PC-3 (cell line): ENCODE results near the gene NBDY. TPM values are rescaled to one million over a fixed set of nuclear protein-coding genes. Genes with fewer than 3 reads are reported as not detected.
"Not testable (repeated sequence)": the region's sequence is repeated elsewhere in the genome, so short reads cannot be mapped to it uniquely, and the experiment has no call there.

Source experiments
- ATAC-seq: fragments of 200-7000 bp; cut with Tn5 transposase; 2 replicates; pipeline ENCODE4 v1.9.1; 2020; ENCODE audit warnings: mild to moderate bottlenecking, moderate library complexity
- BruUV-seq: library from RNA; stranded (reverse); fragments of 400-500 nt; replicated peaks from 2 replicates; lab custom pipeline; 2021; lab: Mats Ljungman, UMichigan
- CTCF ChIA-PET: fragments of 300-600 bp; sonication (Branson Sonifier 250); formaldehyde crosslinking; loops from one replicate; lab custom pipeline; 2022; ENCODE audit warnings: antibody characterized with exemption; lab: Charles Lee
- POLR2A ChIA-PET: fragments of 300-600 bp; sonication (Branson Sonifier 250); formaldehyde crosslinking; loops from one replicate; lab custom pipeline; 2022; ENCODE audit warnings: antibody characterized with exemption; ENCODE audit not compliant: unreplicated experiment; lab: Charles Lee
- DNase-seq: peaks from one replicate; pipeline ENCODE4 v3.0.0-alpha.2; 2015
- H2AFZ ChIP-seq: fragments of 300-600 bp; sonication (generic); 2 replicates; pipeline ENCODE4 v1.6.0; 2016; ENCODE audit warnings: antibody characterized with exemption, low read length
- H3F3A ChIP-seq: fragments of 300-600 bp; sonication (generic); one replicate; pipeline ENCODE4 v1.6.0; 2017; ENCODE audit warnings: antibody characterized with exemption, low read length, control low read depth, mild to moderate bottlenecking; ENCODE audit not compliant: unreplicated experiment
- H3K27ac ChIP-seq: fragments of 300-600 bp; sonication (generic); 2 replicates; pipeline ENCODE4 v1.5.1; 2016; ENCODE audit warnings: mild to moderate bottlenecking, low read length
- H3K27me3 ChIP-seq: fragments of 300-600 bp; sonication (generic); 2 replicates; pipeline ENCODE4 v1.6.1; 2016; ENCODE audit warnings: low read length, mixed read lengths
- H3K36me3 ChIP-seq: fragments of 300-600 bp; sonication (generic); 2 replicates; pipeline ENCODE4 v1.6.1; 2016; ENCODE audit warnings: low read depth, mixed run types, low read length, mixed read lengths
- H3K4me1 ChIP-seq: fragments of 300-600 bp; sonication (generic); 2 replicates; pipeline ENCODE4 v1.5.1; 2016; ENCODE audit warnings: low read length; ENCODE audit not compliant: insufficient read depth
- H3K4me2 ChIP-seq: fragments of 300-600 bp; sonication (generic); 2 replicates; pipeline ENCODE4 v1.6.0; 2016; ENCODE audit warnings: low read length
- H3K4me3 ChIP-seq: fragments of 300-600 bp; sonication (generic); 2 replicates; pipeline ENCODE4 v1.5.1; 2016; ENCODE audit warnings: mild to moderate bottlenecking, low read length, mixed read lengths
- H3K79me2 ChIP-seq: fragments of 300-600 bp; sonication (generic); 2 replicates; pipeline ENCODE4 v1.6.1; 2017; ENCODE audit warnings: low read length, mixed read lengths
- H3K9ac ChIP-seq: fragments of 300-600 bp; sonication (generic); 2 replicates; pipeline ENCODE4 v1.6.0; 2016; ENCODE audit warnings: mild to moderate bottlenecking, low read length
- H3K9me2 ChIP-seq: fragments of 300-600 bp; sonication (generic); replicated peaks from 2 replicates; pipeline ENCODE4 v1.6.1; 2016; ENCODE audit warnings: mixed run types, low read length, mixed read lengths
- H3K9me3 ChIP-seq: fragments of 300-600 bp; sonication (generic); 2 replicates; pipeline ENCODE4 v1.6.1; 2016; ENCODE audit warnings: low read length, mixed read lengths
- H4K20me1 ChIP-seq: fragments of 300-600 bp; sonication (generic); 2 replicates; pipeline ENCODE4 v1.6.1; 2016; ENCODE audit warnings: low read length, mixed read lengths
- EZH2 ChIP-seq: fragments of 300-600 bp; sonication (generic); IDR thresholded peaks from one replicate; pipeline ENCODE4 v1.6.1; 2017; ENCODE audit warnings: antibody characterized with exemption, mild to moderate bottlenecking, low read length; ENCODE audit not compliant: unreplicated experiment
- EZH2phosphoT487 ChIP-seq: fragments of 300-600 bp; sonication (generic); IDR thresholded peaks from 2 replicates; pipeline ENCODE4 v1.6.1; 2018; ENCODE audit warnings: mild to moderate bottlenecking, antibody characterized with exemption, low read length, borderline replicate concordance
- intact Hi-C: fragments of 100-400 bp; cut with micrococcal nuclease; formaldehyde crosslinking; loops from 2 replicates; pipeline ENCODE4 v1.9.0; 2023
- total RNA-seq: library from RNA; depleted of rRNA; stranded (reverse); fragments of >200 nt; gene quantifications from 2 replicates; pipeline ENCODE4 v1.2.3, GENCODE V29; 2014
- TF ChIP-seq, protein P1 (sequence below): fragments of 300-600 bp; sonication (generic); conservative IDR thresholded peaks from 2 replicates; pipeline ENCODE4 v1.5.1; 2017; ENCODE audit warnings: antibody characterized with exemption, low read depth, mild to moderate bottlenecking, low read length

The NBDY gene
- total RNA-seq, 1 experiment from 2014 or later, result 13.6 TPM

- intact Hi-C loops, result no loop called here
- no peak overlapping the region for H3K9ac ChIP-seq
- no peak overlapping the region for H3K27ac ChIP-seq
- no peak overlapping the region for H3K4me2 ChIP-seq
- no peaks in the 10 kb centered on the region for H3K9me3 ChIP-seq
- H3K36me3 ChIP-seq, result no peaks in the 10 kb centered on the region
- no peak overlapping the region for H2AFZ ChIP-seq
- H3F3A ChIP-seq, result no peaks in the 10 kb centered on the region
- H3K4me1 ChIP-seq, result 0 out of 2 replicates have a peak, but pooled peaks cover 4% of the 10 kb centered on the region
- H3K79me2 ChIP-seq, result no peaks in the 10 kb centered on the region
- ATAC-seq (no peak), DNase-seq (no peak)
- H3K27me3 ChIP-seq, result no peaks in the 10 kb centered on the region
- ChIA-PET POLR2A (interaction anchor here (0.7 kb wide), 1 partner anchor 220 kb away, joined by 7 read pairs; no protein-coding TSS in a partner anchor), CTCF (interaction anchor here (1.1 kb wide), 1 partner anchor 212 kb away, joined by 3 read pairs; no protein-coding TSS in a partner anchor)
- no peaks in the 10 kb centered on the region for H3K9me2 ChIP-seq
- TF ChIP-seq EZH2phosphoT487, result no peak
- TF ChIP-seq, protein P1, sequence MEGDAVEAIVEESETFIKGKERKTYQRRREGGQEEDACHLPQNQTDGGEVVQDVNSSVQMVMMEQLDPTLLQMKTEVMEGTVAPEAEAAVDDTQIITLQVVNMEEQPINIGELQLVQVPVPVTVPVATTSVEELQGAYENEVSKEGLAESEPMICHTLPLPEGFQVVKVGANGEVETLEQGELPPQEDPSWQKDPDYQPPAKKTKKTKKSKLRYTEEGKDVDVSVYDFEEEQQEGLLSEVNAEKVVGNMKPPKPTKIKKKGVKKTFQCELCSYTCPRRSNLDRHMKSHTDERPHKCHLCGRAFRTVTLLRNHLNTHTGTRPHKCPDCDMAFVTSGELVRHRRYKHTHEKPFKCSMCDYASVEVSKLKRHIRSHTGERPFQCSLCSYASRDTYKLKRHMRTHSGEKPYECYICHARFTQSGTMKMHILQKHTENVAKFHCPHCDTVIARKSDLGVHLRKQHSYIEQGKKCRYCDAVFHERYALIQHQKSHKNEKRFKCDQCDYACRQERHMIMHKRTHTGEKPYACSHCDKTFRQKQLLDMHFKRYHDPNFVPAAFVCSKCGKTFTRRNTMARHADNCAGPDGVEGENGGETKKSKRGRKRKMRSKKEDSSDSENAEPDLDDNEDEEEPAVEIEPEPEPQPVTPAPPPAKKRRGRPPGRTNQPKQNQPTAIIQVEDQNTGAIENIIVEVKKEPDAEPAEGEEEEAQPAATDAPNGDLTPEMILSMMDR, result no peak
- no peak for TF ChIP-seq EZH2
- no peaks in the 10 kb centered on the region for H4K20me1 ChIP-seq
- H3K4me3 ChIP-seq, result no peak overlapping the region
- BruUV-seq, result no TSS peak
Observed at GRCh38 chrX:56765811-56766553, 36.9 kb downstream of the NBDY start.

- Histone ChIP-seq H3K27ac (no peak overlapping the region), H3F3A (no peaks in the 10 kb centered on the region), H3K4me1 (0 out of 2 replicates have a peak, but pooled peaks cover 4% of the 10 kb centered on the region), H3K4me2 (no peak overlapping the region), H3K36me3 (no peaks in the 10 kb centered on the region), H3K4me3 (no peak overlapping the region), H3K9me3 (no peaks in the 10 kb centered on the region), H3K9me2 (no peaks in the 10 kb centered on the region), H3K79me2 (no peaks in the 10 kb centered on the region), H3K27me3 (no peaks in the 10 kb centered on the region), H4K20me1 (no peaks in the 10 kb centered on the region), H2AFZ (no peak overlapping the region), H3K9ac (no peak overlapping the region)
- no peak for ATAC-seq
- no TSS peak for BruUV-seq
- POLR2A ChIA-PET, result no interaction called here
- CTCF ChIA-PET, result no interaction called here
- TF ChIP-seq, protein P1, result no peak
- TF ChIP-seq EZH2, result no peak
- no peak for TF ChIP-seq EZH2phosphoT487
- DNase-seq, result no peak
- intact Hi-C loops, result no loop called here
Observed at GRCh38 chrX:56766554-56767347, 37.7 kb downstream of the NBDY start.

- H3F3A ChIP-seq, H2AFZ ChIP-seq, BruUV-seq, H3K4me1 ChIP-seq, H3K4me3 ChIP-seq, H3K36me3 ChIP-seq, DNase-seq, POLR2A ChIA-PET, H3K9ac ChIP-seq, H3K27me3 ChIP-seq, H3K9me3 ChIP-seq, H3K79me2 ChIP-seq, H3K4me2 ChIP-seq, H3K27ac ChIP-seq, H3K9me2 ChIP-seq, CTCF ChIA-PET, intact Hi-C loops, ATAC-seq, H4K20me1 ChIP-seq: not testable (repeated sequence)
Observed at GRCh38 chrX:56767348-56768119, 38.5 kb downstream of the NBDY start.

DNA sequence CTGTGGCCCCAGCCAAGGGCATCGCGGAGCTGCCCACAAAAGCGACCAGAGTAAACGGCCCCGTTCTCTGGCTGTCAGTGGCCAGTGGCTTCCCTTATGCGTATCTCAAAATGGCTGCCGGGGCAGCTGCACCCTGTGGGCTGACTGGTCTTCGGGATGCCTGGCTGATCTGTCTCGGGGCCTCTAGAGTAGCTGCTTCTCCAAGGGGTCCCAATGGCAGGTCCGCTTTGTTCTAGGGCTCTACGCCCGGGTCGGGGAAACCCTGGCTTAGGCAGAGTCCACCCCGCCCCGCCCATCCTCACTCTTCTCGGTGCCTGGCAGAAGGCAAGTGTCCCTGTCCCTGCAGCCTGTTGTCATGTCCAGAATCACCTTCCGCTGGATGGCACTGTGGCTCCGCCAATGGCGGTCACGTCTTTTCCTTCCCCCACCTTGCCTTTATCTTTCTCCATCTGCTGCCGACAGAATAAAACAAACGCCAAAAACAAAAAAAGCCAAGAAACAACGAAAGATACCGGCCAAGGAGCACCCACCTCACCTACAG lies 39.1 kb downstream of the NBDY start:
- H2AFZ ChIP-seq, H3K27me3 ChIP-seq, ATAC-seq, H3K27ac ChIP-seq, BruUV-seq, H3K9me2 ChIP-seq, H3K4me3 ChIP-seq, DNase-seq, CTCF ChIA-PET, intact Hi-C loops, POLR2A ChIA-PET, H3F3A ChIP-seq, H3K9ac ChIP-seq, H3K4me2 ChIP-seq, H3K4me1 ChIP-seq, H3K9me3 ChIP-seq, H3K79me2 ChIP-seq, H4K20me1 ChIP-seq, H3K36me3 ChIP-seq: not testable (repeated sequence)
